ENCODE measurements around the gene NDUFA6.
"Not testable (repeated sequence)": the region's sequence is repeated elsewhere in the genome, so short reads cannot be mapped to it uniquely, and the experiment has no call there.

NDUFA6 gene

DNA sequence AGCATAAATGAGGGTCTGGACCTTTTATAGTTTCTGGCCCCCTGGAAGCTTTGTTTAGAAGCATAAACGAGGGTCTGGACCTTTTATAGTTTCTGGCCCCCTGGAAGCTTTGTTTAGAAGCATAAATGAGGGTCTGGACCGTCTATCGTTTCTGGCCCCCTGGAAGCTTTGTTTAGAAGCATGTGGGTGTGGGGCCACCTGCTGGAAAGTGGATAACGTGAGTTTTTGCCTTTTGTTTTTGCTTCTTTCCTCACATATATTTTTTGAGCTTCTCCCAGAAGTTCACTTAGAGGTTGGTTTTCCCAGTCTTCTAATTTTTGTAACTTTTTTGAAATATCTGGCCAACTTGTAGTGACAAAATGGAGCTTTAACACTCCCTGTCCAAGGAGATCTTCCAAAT is 22.2 kb upstream of the NDUFA6 start:
- DNase-seq: peak; percentile 39 to 52 (median 46)
- WGBS (ENCODE audit: insufficient coverage): no CpG with 5 or more reads among the region's 4 CpGs
- peaks cover 0 to 27% (median 11%) of the 10 kb centered on the region in 5 experiments for H3K9me3 ChIP-seq (ENCODE audit: control extremely low read depth in 1 of 5, control insufficient read depth in 4 of 5, insufficient read depth in 2 of 5, low read depth in 1 of 5, low read length in 4 of 5)
- ChIA-PET POLR2A (interaction anchor here (0.6 kb wide), 1 partner anchor 40 kb away, joined by 3 read pairs; no protein-coding TSS in a partner anchor), CTCF (interaction anchor here (0.7 to 1.9 kb wide), 9 partner anchors 11 to 148 kb away, joined by 3 to 13 read pairs (median 6); partner anchors contain the start of gene NDUFA6)
- not testable (repeated sequence) for H3K4me1 ChIP-seq (ENCODE audit: control extremely low read depth in 1 of 4, control insufficient read depth in 4 of 4, insufficient read depth in 4 of 4, low read length in 3 of 4); H3K36me3 ChIP-seq (ENCODE audit: control insufficient read depth in 4 of 4, insufficient read depth in 4 of 4, low read length in 3 of 4); H3K27ac ChIP-seq (ENCODE audit: insufficient read depth in 1 of 2, low read depth in 1 of 2, low read length in 2 of 2, poor library complexity in 1 of 2, severe bottlenecking in 2 of 2); H3K27me3 ChIP-seq (replicated peaks in 2 of 5; ENCODE audit: control insufficient read depth in 4 of 5, insufficient read depth in 5 of 5, low read length in 4 of 5); H3K4me3 ChIP-seq (ENCODE audit: control insufficient read depth in 1 of 7, extremely low read depth in 1 of 7, insufficient read depth in 4 of 7, low read depth in 2 of 7, low read length in 6 of 7)

DNA sequence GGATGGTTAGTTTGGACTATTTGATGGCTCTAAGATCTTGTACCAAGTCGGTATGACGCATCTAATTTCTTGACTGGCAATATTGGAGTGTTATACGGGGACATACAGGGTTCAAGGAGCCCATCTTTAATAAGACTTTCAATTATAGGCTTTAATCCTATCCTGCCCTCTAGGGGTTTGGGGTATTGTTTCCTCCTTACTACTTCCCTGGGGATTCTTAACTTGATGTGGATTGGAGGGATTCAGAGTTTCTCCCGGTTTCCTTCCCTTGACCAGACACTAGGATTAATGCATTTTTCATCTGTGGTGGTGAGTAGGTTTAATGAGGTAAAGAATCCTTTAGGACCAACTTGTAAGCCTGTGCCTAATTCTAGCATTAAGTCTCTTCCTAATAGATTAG is 21.2 kb upstream of the NDUFA6 start:
- CTCF ChIA-PET: interaction anchor here (1.1 to 5.0 kb wide), 8 partner anchors 19 to 147 kb away, joined by 3 to 18 read pairs (median 7); partner anchors contain the start of gene NDUFA6

DNA sequence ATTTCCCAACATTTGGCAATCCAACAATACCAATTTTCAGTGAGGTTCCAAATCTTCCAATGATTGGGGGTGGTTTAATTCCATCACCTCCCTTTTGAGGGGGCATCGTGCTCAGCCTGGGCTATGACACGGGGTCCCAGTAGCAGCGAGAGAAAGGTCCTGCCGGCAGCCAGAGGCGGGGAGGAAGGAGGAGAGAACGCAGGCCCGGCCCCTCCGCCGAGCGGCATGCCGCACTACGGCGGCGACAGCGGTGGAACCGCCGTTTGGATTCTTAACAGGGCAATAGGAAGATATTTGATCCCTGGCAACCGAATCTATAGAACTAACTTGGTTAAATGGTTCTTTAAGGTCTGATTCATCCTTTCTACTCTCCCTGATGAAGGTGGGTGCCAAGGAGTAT is 18.3 kb upstream of the NDUFA6 start:
- POLR2A ChIA-PET: no interaction called here
- Histone ChIP-seq H3K27ac (ENCODE audit: insufficient read depth in 1 of 2, low read depth in 1 of 2, low read length in 2 of 2, poor library complexity in 1 of 2, severe bottlenecking in 2 of 2) (no peak overlapping the region), H3K9me3 (ENCODE audit: control extremely low read depth in 1 of 5, control insufficient read depth in 4 of 5, insufficient read depth in 2 of 5, low read depth in 1 of 5, low read length in 4 of 5) (peaks cover 0 to 29% (median 13%) of the 10 kb centered on the region in 5 experiments), H3K36me3 (ENCODE audit: control insufficient read depth in 4 of 4, insufficient read depth in 4 of 4, low read length in 3 of 4) (peaks cover 0 to 8% (median 1%) of the 10 kb centered on the region in 4 experiments), H3K4me3 (ENCODE audit: control insufficient read depth in 1 of 7, extremely low read depth in 1 of 7, insufficient read depth in 4 of 7, low read depth in 2 of 7, low read length in 6 of 7) (no peak overlapping the region), H3K27me3 (replicated peaks in 2 of 5; ENCODE audit: control insufficient read depth in 4 of 5, insufficient read depth in 5 of 5, low read length in 4 of 5) (no peaks in the 10 kb centered on the region), H3K4me1 (ENCODE audit: control extremely low read depth in 1 of 4, control insufficient read depth in 4 of 4, insufficient read depth in 4 of 4, low read length in 3 of 4) (no peaks in the 10 kb centered on the region)
- no peak for DNase-seq
- CTCF ChIA-PET: interaction anchor here (1.6 to 5.0 kb wide), 2 partner anchors 18 to 28 kb away, joined by 3 to 18 read pairs; partner anchors contain the start of gene NDUFA6
- WGBS (ENCODE audit: insufficient coverage): 96% methylated on average over 5 of the region's 18 CpGs

More for the DNA sequence above, 21.2 kb upstream of the NDUFA6 start:
- no peaks in the 10 kb centered on the region for H3K27me3 ChIP-seq (replicated peaks in 2 of 5; ENCODE audit: control insufficient read depth in 4 of 5, insufficient read depth in 5 of 5, low read length in 4 of 5)
- H3K27ac ChIP-seq (ENCODE audit: insufficient read depth in 1 of 2, low read depth in 1 of 2, low read length in 2 of 2, poor library complexity in 1 of 2, severe bottlenecking in 2 of 2): no peak overlapping the region
- WGBS (ENCODE audit: insufficient coverage): 100% methylated on average over 2 of the region's 4 CpGs
- POLR2A ChIA-PET: no interaction called here
- H3K4me1 ChIP-seq (ENCODE audit: control extremely low read depth in 1 of 4, control insufficient read depth in 4 of 4, insufficient read depth in 4 of 4, low read length in 3 of 4): no peaks in the 10 kb centered on the region
- peaks cover 0 to 6% (median 0%) of the 10 kb centered on the region in 4 experiments for H3K36me3 ChIP-seq (ENCODE audit: control insufficient read depth in 4 of 4, insufficient read depth in 4 of 4, low read length in 3 of 4)
- no peak overlapping the region for H3K4me3 ChIP-seq (ENCODE audit: control insufficient read depth in 1 of 7, extremely low read depth in 1 of 7, insufficient read depth in 4 of 7, low read depth in 2 of 7, low read length in 6 of 7)
- peaks cover 0 to 30% (median 11%) of the 10 kb centered on the region in 5 experiments for H3K9me3 ChIP-seq (ENCODE audit: control extremely low read depth in 1 of 5, control insufficient read depth in 4 of 5, insufficient read depth in 2 of 5, low read depth in 1 of 5, low read length in 4 of 5)
- DNase-seq: no peak

DNA sequence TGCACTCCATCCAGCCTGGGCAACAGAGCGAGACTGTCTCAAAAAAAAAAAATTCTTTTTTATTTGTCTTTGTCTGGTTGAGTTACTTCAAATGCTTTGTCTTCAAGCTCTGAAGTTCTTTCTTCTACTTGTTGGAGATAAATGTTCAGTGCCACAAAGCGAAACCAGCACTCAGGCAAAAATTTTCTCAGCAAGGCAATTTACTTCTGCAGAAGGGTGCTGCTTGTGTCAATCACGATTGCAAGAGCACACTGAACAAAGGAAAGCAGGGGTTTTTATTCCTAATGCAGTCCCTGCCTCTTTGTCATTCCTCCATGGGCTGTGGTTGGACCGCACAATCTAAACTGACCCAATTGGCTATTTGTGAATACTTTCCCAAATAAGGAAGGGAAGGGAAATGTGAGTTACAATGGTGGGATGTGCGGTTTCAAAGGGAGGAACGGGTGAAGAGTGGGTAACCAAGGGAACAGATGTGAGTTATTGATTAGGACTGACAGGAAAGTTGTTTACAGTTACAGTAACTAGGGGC is 13.8 kb upstream of the NDUFA6 start:
- Histone ChIP-seq H3K9me3 (ENCODE audit: control extremely low read depth in 1 of 5, control insufficient read depth in 4 of 5, insufficient read depth in 2 of 5, low read depth in 1 of 5, low read length in 4 of 5) (peaks cover 9 to 57% (median 26%) of the 10 kb centered on the region in 5 experiments), H3K4me3 (ENCODE audit: control insufficient read depth in 1 of 7, extremely low read depth in 1 of 7, insufficient read depth in 4 of 7, low read depth in 2 of 7, low read length in 6 of 7) (peak overlapping the region in 1 of 7 experiments; percentile 33), H3K36me3 (ENCODE audit: control insufficient read depth in 4 of 4, insufficient read depth in 4 of 4, low read length in 3 of 4) (peaks cover 0 to 10% (median 1%) of the 10 kb centered on the region in 4 experiments)
- CTCF ChIA-PET: interaction anchor here (0.7 to 1.9 kb wide), 4 partner anchors 13 to 136 kb away, joined by 3 to 4 read pairs (median 3); partner anchors contain the start of gene CYP2D6
- DNase-seq; H3K27me3 ChIP-seq (replicated peaks in 2 of 5; ENCODE audit: control insufficient read depth in 4 of 5, insufficient read depth in 5 of 5, low read length in 4 of 5); H3K27ac ChIP-seq (ENCODE audit: insufficient read depth in 1 of 2, low read depth in 1 of 2, low read length in 2 of 2, poor library complexity in 1 of 2, severe bottlenecking in 2 of 2); POLR2A ChIA-PET; H3K4me1 ChIP-seq (ENCODE audit: control extremely low read depth in 1 of 4, control insufficient read depth in 4 of 4, insufficient read depth in 4 of 4, low read length in 3 of 4): not testable (repeated sequence)
- 98% methylated on average over 6 of the region's 6 CpGs for WGBS (ENCODE audit: insufficient coverage)

DNA sequence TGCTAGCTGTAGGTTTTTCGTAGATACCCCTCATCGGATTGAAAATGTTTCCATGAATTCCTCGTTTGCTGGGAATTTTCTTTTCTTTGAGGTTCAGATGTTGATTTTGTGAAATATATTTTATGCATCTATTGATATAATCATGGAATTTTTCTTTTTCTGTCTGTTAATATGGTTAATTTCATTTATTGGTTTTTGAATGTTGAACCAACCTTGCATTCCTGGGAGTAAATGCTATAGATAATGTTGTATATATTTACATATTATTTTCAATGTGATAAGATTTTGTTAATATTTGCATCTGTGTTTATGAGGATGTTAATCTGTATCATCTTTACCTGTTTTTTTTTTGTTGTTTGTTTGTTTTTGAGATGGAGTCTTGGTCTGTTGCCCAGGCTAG is 10.6 kb upstream of the NDUFA6 start:
- peaks cover 12 to 63% (median 30%) of the 10 kb centered on the region in 5 experiments for H3K9me3 ChIP-seq (ENCODE audit: control extremely low read depth in 1 of 5, control insufficient read depth in 4 of 5, insufficient read depth in 2 of 5, low read depth in 1 of 5, low read length in 4 of 5)
- WGBS (ENCODE audit: insufficient coverage): no CpG with 5 or more reads among the region's 3 CpGs
- H3K27me3 ChIP-seq (replicated peaks in 2 of 5; ENCODE audit: control insufficient read depth in 4 of 5, insufficient read depth in 5 of 5, low read length in 4 of 5): no peaks in the 10 kb centered on the region
- peak overlapping the region in 1 of 7 experiments; percentile 5 for H3K4me3 ChIP-seq (ENCODE audit: control insufficient read depth in 1 of 7, extremely low read depth in 1 of 7, insufficient read depth in 4 of 7, low read depth in 2 of 7, low read length in 6 of 7)
- H3K4me1 ChIP-seq (ENCODE audit: control extremely low read depth in 1 of 4, control insufficient read depth in 4 of 4, insufficient read depth in 4 of 4, low read length in 3 of 4): no peaks in the 10 kb centered on the region
- no peak overlapping the region for H3K27ac ChIP-seq (ENCODE audit: insufficient read depth in 1 of 2, low read depth in 1 of 2, low read length in 2 of 2, poor library complexity in 1 of 2, severe bottlenecking in 2 of 2)
- ChIA-PET POLR2A (interaction anchor here (0.6 kb wide), 1 partner anchor 23 kb away, joined by 4 read pairs; no protein-coding TSS in a partner anchor), CTCF (interaction anchor here (1.5 to 2.6 kb wide), 2 partner anchors 11 kb away, joined by 6 to 9 read pairs; partner anchors contain the start of gene NDUFA6)
- peaks cover 0 to 16% (median 3%) of the 10 kb centered on the region in 4 experiments for H3K36me3 ChIP-seq (ENCODE audit: control insufficient read depth in 4 of 4, insufficient read depth in 4 of 4, low read length in 3 of 4)
- peak in 2 of 3 donors; percentile 59 to 61 for DNase-seq

DNA sequence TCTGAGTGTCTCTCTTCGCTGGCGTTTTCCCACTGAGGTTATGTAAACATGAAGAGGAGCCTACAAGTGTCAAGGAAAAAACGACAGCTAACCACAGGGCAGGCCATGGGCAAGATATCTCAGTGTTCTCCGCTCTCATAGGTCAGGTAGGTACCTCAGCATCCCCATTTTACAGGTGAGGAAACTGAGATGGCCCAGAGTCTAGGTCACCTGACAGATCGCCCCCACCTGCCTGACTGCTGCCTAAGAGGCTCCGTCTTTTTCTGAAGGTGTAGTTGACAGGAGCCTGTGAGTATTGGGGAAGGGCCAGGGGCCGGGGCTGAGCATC is 847 bp upstream of the NDUFA6 start:
- POLR2A ChIA-PET: no interaction called here
- peaks cover 0 to 4% (median 0%) of the 10 kb centered on the region in 5 experiments for H3K9me3 ChIP-seq (ENCODE audit: control extremely low read depth in 1 of 5, control insufficient read depth in 4 of 5, insufficient read depth in 2 of 5, low read depth in 1 of 5, low read length in 4 of 5)
- H3K27me3 ChIP-seq (replicated peaks in 2 of 5; ENCODE audit: control insufficient read depth in 4 of 5, insufficient read depth in 5 of 5, low read length in 4 of 5): no peaks in the 10 kb centered on the region
- CTCF ChIA-PET: interaction anchor here (0.6 to 4.1 kb wide), 17 partner anchors 9 to 444 kb away, joined by 3 to 29 read pairs (median 5); partner anchors contain the start of genes NFAM1, SEPTIN3 and SMDT1
- WGBS (ENCODE audit: insufficient coverage): 21% methylated on average over 4 of the region's 7 CpGs
- peak overlapping the region; percentile 50 to 96 (median 82) for H3K4me3 ChIP-seq (ENCODE audit: control insufficient read depth in 1 of 7, extremely low read depth in 1 of 7, insufficient read depth in 4 of 7, low read depth in 2 of 7, low read length in 6 of 7)
- peaks cover 2 to 21% (median 13%) of the 10 kb centered on the region in 4 experiments for H3K4me1 ChIP-seq (ENCODE audit: control extremely low read depth in 1 of 4, control insufficient read depth in 4 of 4, insufficient read depth in 4 of 4, low read length in 3 of 4)
- DNase-seq: no peak
- peak overlapping the region; percentile 78 to 97 for H3K27ac ChIP-seq (ENCODE audit: insufficient read depth in 1 of 2, low read depth in 1 of 2, low read length in 2 of 2, poor library complexity in 1 of 2, severe bottlenecking in 2 of 2)
- peaks cover under 1 to 18% (median 10%) of the 10 kb centered on the region in 4 experiments for H3K36me3 ChIP-seq (ENCODE audit: control insufficient read depth in 4 of 4, insufficient read depth in 4 of 4, low read length in 3 of 4)

DNA sequence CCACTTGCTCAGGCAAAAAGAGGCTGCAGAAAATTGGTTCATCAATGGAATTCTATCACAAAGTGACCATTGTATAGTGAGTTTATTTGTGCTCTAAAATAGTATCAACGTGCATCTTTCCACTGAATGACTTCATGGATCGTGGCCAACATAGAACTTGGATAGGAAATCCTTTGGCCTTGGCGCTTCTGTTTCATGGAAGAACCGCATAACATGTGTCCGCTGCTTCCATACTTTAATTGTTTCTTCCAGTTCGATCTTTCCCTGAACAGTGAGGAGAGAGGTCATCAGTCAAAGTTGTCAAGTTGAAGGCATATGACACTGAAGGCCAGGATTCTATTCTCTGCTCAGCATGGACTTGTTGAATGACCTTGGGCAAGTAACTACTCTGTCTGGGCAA is 4.5 kb downstream of the NDUFA6 start:
- Histone ChIP-seq H3K36me3 (ENCODE audit: control insufficient read depth in 4 of 4, insufficient read depth in 4 of 4, low read length in 3 of 4) (peaks cover 12 to 57% (median 47%) of the 10 kb centered on the region in 4 experiments), H3K4me1 (ENCODE audit: control extremely low read depth in 1 of 4, control insufficient read depth in 4 of 4, insufficient read depth in 4 of 4, low read length in 3 of 4) (peaks cover 0 to 14% (median 8%) of the 10 kb centered on the region in 4 experiments), H3K4me3 (ENCODE audit: control insufficient read depth in 1 of 7, extremely low read depth in 1 of 7, insufficient read depth in 4 of 7, low read depth in 2 of 7, low read length in 6 of 7) (no peak overlapping the region), H3K27ac (ENCODE audit: insufficient read depth in 1 of 2, low read depth in 1 of 2, low read length in 2 of 2, poor library complexity in 1 of 2, severe bottlenecking in 2 of 2) (no peak overlapping the region), H3K27me3 (replicated peaks in 2 of 5; ENCODE audit: control insufficient read depth in 4 of 5, insufficient read depth in 5 of 5, low read length in 4 of 5) (no peaks in the 10 kb centered on the region), H3K9me3 (ENCODE audit: control extremely low read depth in 1 of 5, control insufficient read depth in 4 of 5, insufficient read depth in 2 of 5, low read depth in 1 of 5, low read length in 4 of 5) (peaks cover 0 to 4% (median 0%) of the 10 kb centered on the region in 5 experiments)
- ChIA-PET POLR2A (no interaction called here), CTCF (no interaction called here)
- DNase-seq: no peak
- WGBS (ENCODE audit: insufficient coverage): 91% methylated on average over 6 of the region's 6 CpGs
